H1 (cell line): ENCODE measurements around the gene AIG1. TPM values are rescaled to one million over a fixed set of nuclear protein-coding genes. Genes with fewer than 3 reads are reported as not detected.
A peak's percentile ranks its signal among the peaks of the same experiment; 100 is the strongest.

Experiments used
- CTCF ChIA-PET: fragments of 300-600 bp; sonication (Branson Sonifier 250); formaldehyde crosslinking; loops from one replicate; lab custom pipeline; 2021; ENCODE audit not compliant: partially characterized antibody; lab: Charles Lee
- POLR2A ChIA-PET: fragments of 300-600 bp; sonication (Branson Sonifier 250); formaldehyde crosslinking; loops from one replicate; lab custom pipeline; 2021; ENCODE audit warnings: inconsistent platforms; ENCODE audit not compliant: partially characterized antibody; lab: Charles Lee
- DNase-seq, 2 experiments: peaks; one replicate each; pipeline versions ENCODE4 v3.0.0 to v3.0.0-alpha.2; 2010 to 2022; ENCODE audit warnings: low spot score in 2 of 2, low read depth in 1 of 2, mixed read lengths in 1 of 2
- FAIRE-seq: peaks from 2 replicates; lab custom pipeline; 2011; peaks lifted over from hg19 to GRCh38; lab: Jason Lieb, UNC
- H2AFZ ChIP-seq: 2 replicates; pipeline ENCODE4 v1.8.1; 2012; ENCODE audit warnings: low read length, inconsistent platforms
- H2AK5ac ChIP-seq: 2 replicates; pipeline ENCODE4 v1.6.1; 2013; ENCODE audit warnings: low read depth, low read length
- H2BK120ac ChIP-seq: replicated peaks from 2 replicates; pipeline ENCODE3; 2013; ENCODE audit warnings: low read depth, low read length, inconsistent platforms
- H2BK12ac ChIP-seq: 2 replicates; pipeline ENCODE4 v1.6.1; 2013; ENCODE audit warnings: low read depth, low read length
- H2BK15ac ChIP-seq: 2 replicates; pipeline ENCODE4 v1.6.1; 2013; ENCODE audit warnings: low read length
- H2BK20ac ChIP-seq: 2 replicates; pipeline ENCODE4 v1.6.1; 2013; ENCODE audit warnings: low read length
- H2BK5ac ChIP-seq: 2 replicates; pipeline ENCODE4 v1.6.1; 2013; ENCODE audit warnings: low read depth, low read length
- H3K14ac ChIP-seq: 2 replicates; pipeline ENCODE4 v1.6.1; 2013; ENCODE audit warnings: inconsistent platforms; ENCODE audit not compliant: insufficient read length
- H3K18ac ChIP-seq: 2 replicates; pipeline ENCODE4 v1.6.1; 2013; ENCODE audit warnings: low read length; ENCODE audit errors: extremely low read depth
- H3K23ac ChIP-seq: 2 replicates; pipeline ENCODE4 v1.6.1; 2013; ENCODE audit warnings: inconsistent platforms; ENCODE audit not compliant: insufficient read length
- H3K23me2 ChIP-seq: 2 replicates; pipeline ENCODE4 v1.6.1; 2013; ENCODE audit warnings: low read depth, low read length
- H3K27ac ChIP-seq: 2 replicates; pipeline ENCODE4 v1.6.1; 2011; ENCODE audit warnings: low read depth, low read length, inconsistent platforms
- H3K27me3 ChIP-seq, 4 experiments: replicated peaks in 1 of 4; 1 replicate in 1 of 4; 2 replicates in 3 of 4; pipeline versions ENCODE4 v1.6.1 to v1.8.1; 2011 to 2013; ENCODE audit warnings: low read length in 3 of 4, mild to moderate bottlenecking in 3 of 4, inconsistent platforms in 2 of 4, mixed read lengths in 2 of 4, moderate library complexity in 1 of 4; ENCODE audit not compliant: control insufficient read depth in 3 of 4, insufficient read depth in 3 of 4; ENCODE audit errors: extremely low read depth in 1 of 4
- H3K36me3 ChIP-seq, 4 experiments: 2 replicates each; pipeline versions ENCODE4 v1.6.1 to v1.8.1; 2011 to 2013; ENCODE audit warnings: mild to moderate bottlenecking in 4 of 4, low read length in 3 of 4, moderate library complexity in 2 of 4, control low read depth in 1 of 4, inconsistent platforms in 1 of 4; ENCODE audit not compliant: insufficient read depth in 4 of 4, control insufficient read depth in 2 of 4
- H3K4ac ChIP-seq: replicated peaks from 2 replicates; pipeline ENCODE3; 2013; ENCODE audit warnings: low read length, low read depth, mixed read lengths, inconsistent platforms; ENCODE audit not compliant: insufficient read length
- H3K4me1 ChIP-seq, 4 experiments: replicated peaks in 1 of 4; 1 replicate in 1 of 4; 2 replicates in 3 of 4; pipeline versions ENCODE4 v1.6.1 to v1.8.1; 2011 to 2013; ENCODE audit warnings: low read length in 3 of 4, inconsistent platforms in 2 of 4, mixed read lengths in 1 of 4; ENCODE audit not compliant: insufficient read depth in 4 of 4, control insufficient read depth in 3 of 4
- H3K4me2 ChIP-seq, 2 experiments: 2 replicates each; pipeline versions ENCODE4 v1.6.1 to v1.8.1; 2011 to 2013; ENCODE audit warnings: low read depth in 2 of 2, low read length in 2 of 2, control low read depth in 1 of 2, inconsistent platforms in 1 of 2, mild to moderate bottlenecking in 1 of 2; ENCODE audit not compliant: insufficient read depth in 1 of 2
- H3K4me3 ChIP-seq, 4 experiments: fragments of 200-600, 300-600 bp in 1 of 4; sonication (generic), shearing (Covaris generic), sonication (Bioruptor Twin) in 1 of 4; 2 replicates each; pipeline versions ENCODE4 v1.5.1 to v1.8.1; 2011 to 2016; ENCODE audit warnings: low read length in 4 of 4, low read depth in 3 of 4, control low read depth in 2 of 4, inconsistent platforms in 2 of 4, mild to moderate bottlenecking in 2 of 4, mixed read lengths in 1 of 4, moderate library complexity in 1 of 4; ENCODE audit not compliant: insufficient read depth in 2 of 4; ENCODE audit errors: extremely low read depth in 1 of 4
- H3K56ac ChIP-seq: replicated peaks from 2 replicates; pipeline ENCODE3; 2013; ENCODE audit warnings: low read depth, mild to moderate bottlenecking, mixed read lengths, low read length, inconsistent platforms; ENCODE audit not compliant: insufficient read length
- H3K79me1 ChIP-seq: 2 replicates; pipeline ENCODE4 v1.6.1; 2013; ENCODE audit warnings: low read depth, low read length, control low read depth
- H3K79me2 ChIP-seq, 2 experiments: 2 replicates each; pipeline versions ENCODE4 v1.6.1 to v1.8.1; 2012 to 2013; ENCODE audit warnings: low read length in 2 of 2, mild to moderate bottlenecking in 2 of 2, inconsistent platforms in 1 of 2; ENCODE audit not compliant: insufficient read depth in 2 of 2, control insufficient read depth in 1 of 2
- H3K9ac ChIP-seq, 4 experiments: replicated peaks in 1 of 4; 1 replicate in 1 of 4; 2 replicates in 3 of 4; pipeline versions ENCODE4 v1.6.1 to v1.8.1; 2011 to 2013; ENCODE audit warnings: low read depth in 3 of 4, low read length in 3 of 4, control low read depth in 2 of 4, mild to moderate bottlenecking in 2 of 4, moderate library complexity in 2 of 4, inconsistent platforms in 1 of 4; ENCODE audit errors: extremely low read depth in 1 of 4
- H3K9me3 ChIP-seq, 2 experiments: 2 replicates each; pipeline versions ENCODE4 v1.6.1 to v1.8.1; 2012 to 2013; ENCODE audit warnings: mild to moderate bottlenecking in 2 of 2, moderate library complexity in 2 of 2, control low read depth in 1 of 2, inconsistent platforms in 1 of 2, low read depth in 1 of 2, low read length in 1 of 2, mixed read lengths in 1 of 2; ENCODE audit not compliant: insufficient read depth in 2 of 2
- H4K20me1 ChIP-seq, 2 experiments: replicated peaks in 1 of 2; 2 replicates each; pipeline versions ENCODE3 to v1.8.1; 2011 to 2013; ENCODE audit warnings: inconsistent platforms in 2 of 2, low read length in 2 of 2, mild to moderate bottlenecking in 1 of 2; ENCODE audit not compliant: insufficient read depth in 2 of 2, control insufficient read depth in 1 of 2
- H4K5ac ChIP-seq: 2 replicates; pipeline ENCODE4 v1.6.1; 2013; ENCODE audit warnings: low read length, low read depth, mixed read lengths, inconsistent platforms; ENCODE audit not compliant: insufficient read length
- H4K8ac ChIP-seq: 2 replicates; pipeline ENCODE4 v1.8.0; 2013; ENCODE audit warnings: mild to moderate bottlenecking, moderate library complexity, low read length, inconsistent platforms; ENCODE audit not compliant: insufficient read depth; ENCODE audit errors: extremely low read depth
- H4K91ac ChIP-seq: replicated peaks from 2 replicates; pipeline ENCODE3; 2013; ENCODE audit warnings: low read length, mixed read lengths, inconsistent platforms; ENCODE audit not compliant: insufficient read length
- CBX5 ChIP-seq: fragments of 300-800, 300-1000 bp; sonication (generic); IDR thresholded peaks from 2 replicates; pipeline ENCODE4 v1.7.1; 2016; ENCODE audit warnings: antibody characterized with exemption, low read length, low read depth
- MAFK ChIP-seq: IDR thresholded peaks from 2 replicates; pipeline ENCODE4 v1.6.1; 2012; ENCODE audit warnings: low read depth, mild to moderate bottlenecking, improper control_type of control experiment, low read length
- SP4 ChIP-seq: IDR thresholded peaks from 2 replicates; pipeline ENCODE4 v1.6.1; 2012; ENCODE audit warnings: low read length, inconsistent platforms
- WGBS, 2 experiments: shearing (Covaris generic) in 1 of 2; methylation state at CpG; one replicate each; pipeline versions ENCODE4 v1.1.6 to v1.1.7; 2013 to 2015; ENCODE audit warnings: low lambda C conversion rate in 2 of 2, mixed read lengths in 2 of 2, inconsistent platforms in 1 of 2, low coverage in 1 of 2, missing lambda C conversion rate in 1 of 2; ENCODE audit not compliant: insufficient replicate concordance in 2 of 2, insufficient coverage in 1 of 2, insufficient read length in 1 of 2; ENCODE audit errors: extremely low coverage in 1 of 2, missing lambda C conversion rate in 1 of 2; 5-methylcytosine and 5-hydroxymethylcytosine counted together
- polyA plus RNA-seq, 7 experiments: library from polyadenylated mRNA; depleted of rRNA in 3 of 7; stranded (reverse) in 5 of 7; unstranded in 2 of 7; fragments of >200 nt in 5 of 7; fragments of 200-250 nt in 2 of 7; gene quantifications; 1 replicate in 5 of 7; 2 replicates in 1 of 7; 4 replicates in 1 of 7; pipeline versions ENCODE4 v1.2.1 to v1.2.3, GENCODE V29; 2011 to 2013; ENCODE audit warnings: missing spikeins in 2 of 7, mixed read lengths in 2 of 7
- total RNA-seq: library from RNA; stranded (reverse); fragmentation: NEBNext Ultra II Directional; extraction: Animal tissue kit (Norgen Biotek cat#: 25700); gene quantifications from 2 replicates; pipeline ENCODE4 v1.2.1, GENCODE V29; 2021

The AIG1 gene
- total and polyA plus RNA-seq, 2 of the 8 experiments (the other 6 are each of a cell fraction or from before 2014, with no cell fraction given): 56.6 to 58.4 TPM

DNA sequence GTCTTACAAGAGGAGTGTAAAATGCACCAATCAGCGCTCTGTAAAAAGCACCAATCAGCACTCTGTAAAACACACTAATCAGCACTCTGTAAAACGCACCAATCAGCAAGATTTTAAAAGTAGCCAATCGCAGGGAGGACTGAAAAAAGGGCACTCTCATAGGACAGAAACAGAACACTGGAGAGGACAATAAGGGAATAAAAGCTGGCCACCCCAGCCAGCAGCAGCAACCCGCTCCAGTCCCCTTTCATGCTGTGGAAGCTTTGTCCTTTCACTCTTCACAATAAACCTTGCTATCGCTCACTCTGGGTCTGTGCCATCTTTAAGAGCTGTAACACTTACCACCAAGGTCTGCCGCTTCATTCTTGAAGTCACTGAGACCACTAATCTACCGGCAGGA, 1.7 kb upstream of the AIG1 start:
- Histone ChIP-seq H2AK5ac (no peak overlapping the region), H2BK12ac (no peak overlapping the region), H4K91ac (no peak overlapping the region), H2BK120ac (no peak overlapping the region), H3K14ac (no peak overlapping the region), H3K9me3 (no peaks in the 10 kb centered on the region), H3K4me1 (peaks cover 5 to 20% (median 16%) of the 10 kb centered on the region in 4 experiments; a peak in 5 of 7 replicates), H2AFZ (no peak overlapping the region), H3K18ac (no peak overlapping the region), H3K23me2 (peaks cover 8% of the 10 kb centered on the region), H3K27ac (no peak overlapping the region), H2BK5ac (no peak overlapping the region), H3K36me3 (no peaks in the 10 kb centered on the region), H3K56ac (no peak overlapping the region), H3K4ac (no peak overlapping the region), H2BK20ac (no peak overlapping the region), H3K9ac (no peak overlapping the region), H3K23ac (no peak overlapping the region), H2BK15ac (0 out of 2 replicates have a peak overlapping the region, but pooled peaks have one; percentile 63), H3K4me3 (no peak overlapping the region), H3K79me2 (peaks cover 0 to 4% of the 10 kb centered on the region in 2 experiments; a peak in 2 of 4 replicates), H4K20me1 (no peaks in the 10 kb centered on the region), H3K79me1 (0 out of 2 replicates have a peak, but pooled peaks cover 2% of the 10 kb centered on the region), H3K4me2 (peak overlapping the region in 1 of 2 experiments; percentile 83; a peak in 1 of 4 replicates), H4K8ac (no peak overlapping the region), H3K27me3 (no peaks in the 10 kb centered on the region), H4K5ac (no peak overlapping the region)
- DNase-seq (no peak), FAIRE-seq (no peak)
- ChIA-PET CTCF (interaction anchor here (1.3 to 1.4 kb wide), 3 partner anchors 35 to 174 kb away, joined by 3 to 4 read pairs (median 3); no protein-coding TSS in a partner anchor), POLR2A (interaction anchor here (1.0 to 1.5 kb wide), 2 partner anchors 15 to 112 kb away, joined by 3 to 4 read pairs; no protein-coding TSS in a partner anchor)
- TF ChIP-seq CBX5 (no peak), SP4 (no peak), MAFK (peak; percentile 47; the same call in 1 of the 2 replicates)
- 93% methylated on average over 7 of the region's 7 CpGs; no CpG with 5 or more reads in 1 of the 2 experiments for whole genome bisulfite sequencing, 2 experiments
